ENCODE data around the gene HOXB4. TPM values are rescaled to one million over a fixed set of nuclear protein-coding genes. Genes with fewer than 3 reads are reported as not detected.

Gene HOXB4
- total RNA-seq, result 34.2 to 39.2 TPM (median 34.4 TPM) in 3 replicates

- H3K27me3 Mint-ChIP-seq (ENCODE audit: low read depth), result no peaks in the 10 kb centered on the region
- no peak for TF ChIP-seq CTCF (IDR thresholded peaks at IDR 0.05; ENCODE audit: unreplicated experiment)
- H3K36me3 Mint-ChIP-seq, result peaks cover 27% of the 10 kb centered on the region
- peaks cover 82% of the 10 kb centered on the region for H3K4me1 Mint-ChIP-seq
- H3K4me3 Mint-ChIP-seq, result peak within 1 kb of the TSS; percentile 90
- peak; percentile 78 to 83 for DNase-seq (ENCODE audit: low spot score in 2 of 2, unreplicated experiment in 2 of 2)
- H3K27ac Mint-ChIP-seq, result peak within 1 kb of the TSS; percentile 100
- no peaks in the 10 kb centered on the region for H3K9me3 Mint-ChIP-seq
Observed at GRCh38 chr17:48577946-48578615, at the start of gene HOXB4. TSS of gene HOXB4 (minus strand) at chr17:48578350. CDS start at chr17:48578319, 31 bp downstream.

GRCh38 chr17:48627118-48627597, 49.0 kb upstream of the HOXB4 start:
- peaks cover 87% of the 10 kb centered on the region for H3K27me3 Mint-ChIP-seq (ENCODE audit: low read depth)
- H3K36me3 Mint-ChIP-seq, result peaks cover 15% of the 10 kb centered on the region
- H3K4me1 Mint-ChIP-seq, result peaks cover 46% of the 10 kb centered on the region
- peak overlapping the region; percentile 99 for H3K27ac Mint-ChIP-seq
- peak overlapping the region; percentile 84 for H3K4me3 Mint-ChIP-seq
- H3K9me3 Mint-ChIP-seq, result no peaks in the 10 kb centered on the region
- no peak for TF ChIP-seq CTCF (IDR thresholded peaks at IDR 0.05; ENCODE audit: unreplicated experiment)
- no peak for DNase-seq (ENCODE audit: low spot score in 2 of 2, unreplicated experiment in 2 of 2)

DNA sequence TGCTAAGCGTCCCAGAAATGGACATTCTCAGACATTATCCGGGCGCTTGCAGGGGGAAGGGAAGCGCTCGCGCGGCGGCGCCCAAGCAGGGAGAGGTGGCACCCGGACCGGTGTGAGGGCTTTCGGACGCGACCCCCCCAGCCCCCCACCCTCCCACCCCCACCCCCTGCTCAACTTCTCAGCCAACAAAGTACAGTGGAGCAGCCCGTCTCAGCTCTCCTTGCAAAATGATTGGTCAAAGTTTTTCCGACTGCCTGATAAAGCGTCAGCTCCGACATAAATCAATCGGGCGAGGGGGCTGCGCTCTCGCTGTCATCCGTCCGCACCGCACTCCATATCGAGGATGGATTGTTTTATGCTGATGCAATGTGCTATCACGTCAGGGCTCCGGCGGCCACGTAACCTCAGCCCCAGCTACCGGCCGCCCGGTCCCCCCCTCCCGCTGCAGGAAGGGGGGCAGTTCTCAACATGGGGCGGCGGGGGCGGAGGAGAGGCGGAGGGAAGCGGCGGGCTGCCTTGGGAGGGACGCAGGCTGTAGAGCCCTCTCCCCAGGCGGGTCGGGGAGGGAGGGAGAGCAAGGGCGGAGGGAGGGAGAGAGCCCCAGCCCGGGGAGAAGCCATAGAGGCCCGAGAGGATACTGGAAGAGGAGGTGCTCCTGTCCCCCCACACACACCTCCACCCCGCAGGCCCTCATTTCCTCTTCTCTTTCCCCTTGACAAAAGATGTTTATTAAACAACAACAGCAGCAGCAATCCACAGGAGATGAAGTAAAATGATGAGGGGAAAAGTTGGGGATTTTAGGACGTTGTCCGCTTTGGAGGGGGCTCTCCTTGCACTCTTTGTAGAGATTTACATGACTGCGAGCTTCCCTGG, 48.3 kb upstream of the HOXB4 start, which contains the start of gene HOXB9:
HOXB9 (minus strand) TSS at position 114 of the 873 bp plus-strand sequence; CDS start at position 25, 89 bp downstream.
- TF ChIP-seq CTCF (IDR thresholded peaks at IDR 0.05; ENCODE audit: unreplicated experiment), result no peak
- DNase-seq (ENCODE audit: low spot score in 2 of 2, unreplicated experiment in 2 of 2), result peak; percentile 81 to 82
- peaks cover 48% of the 10 kb centered on the region for H3K4me1 Mint-ChIP-seq
- peak within 1 kb of the TSS; percentile 99 for H3K27ac Mint-ChIP-seq
- peaks cover 20% of the 10 kb centered on the region for H3K36me3 Mint-ChIP-seq
- H3K4me3 Mint-ChIP-seq, result peak within 1 kb of the TSS; percentile 84
- no peaks in the 10 kb centered on the region for H3K9me3 Mint-ChIP-seq
- H3K27me3 Mint-ChIP-seq (ENCODE audit: low read depth), result peaks cover 87% of the 10 kb centered on the region

GRCh38 chr17:48625495-48626244, 47.5 kb upstream of the HOXB4 start:
- H3K36me3 Mint-ChIP-seq, result peaks cover 24% of the 10 kb centered on the region
- peak overlapping the region; percentile 84 for H3K4me3 Mint-ChIP-seq
- no peaks in the 10 kb centered on the region for H3K9me3 Mint-ChIP-seq
- no peak for TF ChIP-seq CTCF (IDR thresholded peaks at IDR 0.05; ENCODE audit: unreplicated experiment)
- peak overlapping the region; percentile 90 for H3K27ac Mint-ChIP-seq
- H3K4me1 Mint-ChIP-seq, result peaks cover 52% of the 10 kb centered on the region
- H3K27me3 Mint-ChIP-seq (ENCODE audit: low read depth), result peaks cover 87% of the 10 kb centered on the region
- peak in 1 of 2 experiments; percentile 79 for DNase-seq (ENCODE audit: low spot score in 2 of 2, unreplicated experiment in 2 of 2)
